Measurements from ENCODE around the gene COL4A1.

The COL4A1 gene

GRCh38 chr13:110230661-110231347 is 76.2 kb downstream of the COL4A1 start:
- DNase-seq (ENCODE audit: low spot score in 2 of 2) (no peak), ATAC-seq (ENCODE audit: low read depth) (no peak)
- peaks cover 12% of the 10 kb centered on the region for H3K27me3 Mint-ChIP-seq
- no peaks in the 10 kb centered on the region for H3K9me3 Mint-ChIP-seq
- H3K36me3 Mint-ChIP-seq = no peaks in the 10 kb centered on the region
- no peaks in the 10 kb centered on the region for H3K4me1 Mint-ChIP-seq
- no peak overlapping the region for H3K4me3 Mint-ChIP-seq
- H3K27ac Mint-ChIP-seq = no peak overlapping the region

DNA sequence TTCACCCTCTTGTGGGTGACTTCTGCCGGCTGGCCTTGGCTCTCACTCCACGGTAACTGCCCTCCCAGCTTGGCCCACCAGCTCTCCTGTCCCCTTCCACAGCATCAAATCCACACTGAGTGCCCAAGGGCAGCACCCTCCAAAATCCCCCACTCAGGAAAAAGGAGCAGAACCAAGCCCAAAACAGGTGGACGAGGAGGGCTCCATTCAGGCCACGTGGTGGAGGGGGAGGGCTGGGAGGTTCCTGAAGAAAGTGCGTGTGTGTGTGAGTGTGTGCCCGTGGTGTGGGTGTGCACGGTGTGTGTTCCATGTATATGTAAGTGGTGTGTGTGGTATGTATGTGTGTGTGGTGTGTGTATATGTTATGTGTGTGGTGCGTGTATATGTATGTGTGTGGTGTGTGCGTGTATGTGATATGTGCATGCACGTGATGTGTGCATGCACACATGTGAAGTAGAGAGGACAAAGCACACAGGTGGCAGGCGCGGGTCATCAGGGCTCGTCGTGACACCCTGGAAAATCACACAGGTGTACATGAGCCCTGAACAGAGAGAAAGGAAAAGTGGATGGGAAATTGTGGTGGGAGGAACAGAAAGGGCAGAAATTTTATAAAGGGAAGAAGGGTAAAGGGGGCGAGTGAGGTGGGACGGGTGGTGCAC is 76.9 kb downstream of the COL4A1 start:
- Mint-ChIP-seq H3K36me3 (no peaks in the 10 kb centered on the region), H3K9me3 (no peaks in the 10 kb centered on the region), H3K27ac (no peak overlapping the region), H3K4me3 (no peak overlapping the region), H3K4me1 (no peaks in the 10 kb centered on the region), H3K27me3 (peaks cover 12% of the 10 kb centered on the region)
- DNase-seq (ENCODE audit: low spot score in 2 of 2) = no peak
- ATAC-seq (ENCODE audit: low read depth) = no peak

- no peaks in the 10 kb centered on the region for H3K36me3 Mint-ChIP-seq
- H3K27ac Mint-ChIP-seq = no peak overlapping the region
- H3K4me3 Mint-ChIP-seq = no peak overlapping the region
- DNase-seq (ENCODE audit: low spot score in 2 of 2) (no peak), ATAC-seq (ENCODE audit: low read depth) (no peak)
- H3K9me3 Mint-ChIP-seq = no peaks in the 10 kb centered on the region
- peaks cover 12% of the 10 kb centered on the region for H3K27me3 Mint-ChIP-seq
- no peaks in the 10 kb centered on the region for H3K4me1 Mint-ChIP-seq
These were observed 77.7 kb downstream of the COL4A1 start for GRCh38 chr13:110228936-110229904.

GRCh38 chr13:110227864-110228643 is 78.9 kb downstream of the COL4A1 start:
- H3K9me3 Mint-ChIP-seq = no peaks in the 10 kb centered on the region
- H3K4me3 Mint-ChIP-seq = no peak overlapping the region
- H3K4me1 Mint-ChIP-seq = no peaks in the 10 kb centered on the region
- H3K27me3 Mint-ChIP-seq = peaks cover 8% of the 10 kb centered on the region
- DNase-seq (ENCODE audit: low spot score in 2 of 2) (no peak), ATAC-seq (ENCODE audit: low read depth) (no peak)
- H3K36me3 Mint-ChIP-seq = no peaks in the 10 kb centered on the region
- no peak overlapping the region for H3K27ac Mint-ChIP-seq

GRCh38 chr13:110227416-110227815 is 79.5 kb downstream of the COL4A1 start:
- no peak overlapping the region for H3K27ac Mint-ChIP-seq
- DNase-seq (ENCODE audit: low spot score in 2 of 2) (no peak), ATAC-seq (ENCODE audit: low read depth) (no peak)
- H3K4me1 Mint-ChIP-seq = no peaks in the 10 kb centered on the region
- H3K4me3 Mint-ChIP-seq = no peak overlapping the region
- H3K27me3 Mint-ChIP-seq = peaks cover 7% of the 10 kb centered on the region
- H3K9me3 Mint-ChIP-seq = no peaks in the 10 kb centered on the region
- H3K36me3 Mint-ChIP-seq = no peaks in the 10 kb centered on the region

DNA sequence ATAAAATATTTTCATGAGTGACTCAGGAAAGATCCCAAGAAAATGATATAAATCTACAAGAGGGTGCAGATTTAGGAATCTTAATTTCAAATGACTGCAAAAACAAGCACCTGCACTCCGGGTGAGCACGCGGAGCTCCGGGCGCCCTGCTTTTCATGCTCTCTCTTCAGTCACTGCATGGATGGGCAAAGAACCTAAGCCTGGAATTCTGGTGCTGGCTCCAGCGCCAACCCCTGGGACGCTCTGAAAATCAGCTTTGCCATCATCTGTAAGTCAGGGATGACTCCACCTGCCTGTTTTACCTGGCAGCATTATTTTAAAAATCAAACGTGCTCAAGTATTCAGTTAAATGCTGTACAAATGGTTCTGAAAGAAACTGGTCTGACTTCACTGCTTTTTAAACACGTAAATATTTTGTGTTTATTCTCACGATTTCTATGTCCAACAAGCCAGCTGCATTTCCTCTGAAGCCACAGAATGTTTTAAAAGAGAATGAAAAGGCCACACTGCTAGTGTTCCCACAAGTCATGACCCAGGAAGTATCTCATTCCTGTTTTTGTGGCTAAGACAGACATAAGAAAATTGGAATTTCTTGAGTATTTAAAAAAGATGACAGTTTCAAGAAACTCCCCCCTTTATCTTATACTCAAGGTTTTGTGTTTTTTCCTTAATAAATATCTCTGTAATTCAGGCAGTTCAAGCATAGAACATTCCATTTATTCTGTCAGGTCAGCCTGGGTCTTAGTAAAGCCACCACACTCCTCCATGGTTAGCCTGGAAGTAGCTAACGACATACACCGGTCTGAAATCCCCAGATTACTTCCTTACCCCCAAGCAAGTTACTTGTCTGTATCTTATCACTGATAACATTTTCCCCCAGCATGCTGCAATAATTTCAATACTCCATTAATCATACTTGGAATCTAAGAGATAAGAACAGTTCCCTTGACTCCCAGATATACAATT is 81.1 kb downstream of the COL4A1 start:
- no peak overlapping the region for H3K4me3 Mint-ChIP-seq
- no peaks in the 10 kb centered on the region for H3K36me3 Mint-ChIP-seq
- H3K4me1 Mint-ChIP-seq = no peaks in the 10 kb centered on the region
- DNase-seq (ENCODE audit: low spot score in 2 of 2) (no peak), ATAC-seq (ENCODE audit: low read depth) (no peak)
- no peak overlapping the region for H3K27ac Mint-ChIP-seq
- no peaks in the 10 kb centered on the region for H3K9me3 Mint-ChIP-seq
- H3K27me3 Mint-ChIP-seq = peaks cover 5% of the 10 kb centered on the region

DNA sequence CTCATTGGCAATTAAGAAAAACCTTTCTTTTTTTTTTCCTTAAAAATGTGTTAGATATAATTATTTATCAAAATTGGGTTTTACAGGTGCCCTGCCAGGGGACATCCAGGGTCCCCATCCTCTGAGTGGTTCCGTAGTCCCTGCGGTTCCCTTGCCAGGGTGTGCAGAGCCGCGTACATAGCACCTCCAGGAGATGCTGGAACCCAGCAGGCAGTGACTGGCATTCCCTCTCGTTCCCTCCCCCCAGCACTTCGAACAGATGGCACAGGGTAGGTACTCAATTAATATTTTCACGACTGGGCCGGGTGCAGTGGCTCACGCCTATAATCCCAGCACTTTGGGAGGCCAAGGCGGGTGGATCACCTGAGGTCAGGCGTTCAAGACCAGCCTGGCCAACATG is 82.0 kb downstream of the COL4A1 start:
- Mint-ChIP-seq H3K4me3 (no peak overlapping the region), H3K27ac (no peak overlapping the region), H3K36me3 (no peaks in the 10 kb centered on the region), H3K9me3 (no peaks in the 10 kb centered on the region), H3K4me1 (no peaks in the 10 kb centered on the region), H3K27me3 (peaks cover 3% of the 10 kb centered on the region)
- ATAC-seq (ENCODE audit: low read depth) = no peak
- DNase-seq (ENCODE audit: low spot score in 2 of 2) = no peak

DNA sequence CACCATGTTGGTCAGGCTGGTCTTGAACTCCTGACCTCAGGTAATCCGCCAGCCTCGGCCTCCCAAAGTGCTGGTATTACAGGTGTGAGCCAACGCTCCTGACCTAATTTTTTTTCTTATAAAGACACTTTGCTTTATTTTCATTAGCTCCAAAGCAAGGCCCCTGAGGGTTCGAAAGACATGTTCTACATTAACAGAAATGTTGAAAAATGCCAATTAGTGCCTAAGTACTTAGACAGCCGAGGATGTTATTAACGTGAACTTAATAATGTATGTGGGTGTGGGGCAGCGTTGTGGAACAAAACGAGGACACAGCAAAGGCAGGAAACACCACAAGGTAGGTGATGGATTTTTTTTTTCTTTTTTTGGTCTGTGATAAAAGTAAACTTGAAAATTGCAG is 82.4 kb downstream of the COL4A1 start:
- Mint-ChIP-seq H3K36me3 (no peaks in the 10 kb centered on the region), H3K4me1 (no peaks in the 10 kb centered on the region), H3K27ac (no peak overlapping the region), H3K9me3 (no peaks in the 10 kb centered on the region), H3K4me3 (no peak overlapping the region), H3K27me3 (peaks cover 2% of the 10 kb centered on the region)
- ATAC-seq (ENCODE audit: low read depth) (no peak), DNase-seq (ENCODE audit: low spot score in 2 of 2) (no peak)

GRCh38 chr13:110221406-110222117 is 85.4 kb downstream of the COL4A1 start:
- no peaks in the 10 kb centered on the region for H3K4me1 Mint-ChIP-seq
- H3K4me3 Mint-ChIP-seq = no peak overlapping the region
- H3K9me3 Mint-ChIP-seq = no peaks in the 10 kb centered on the region
- H3K27me3 Mint-ChIP-seq = no peaks in the 10 kb centered on the region
- DNase-seq (ENCODE audit: low spot score in 2 of 2) (no peak), ATAC-seq (ENCODE audit: low read depth) (no peak)
- H3K36me3 Mint-ChIP-seq = no peaks in the 10 kb centered on the region
- no peak overlapping the region for H3K27ac Mint-ChIP-seq

DNA sequence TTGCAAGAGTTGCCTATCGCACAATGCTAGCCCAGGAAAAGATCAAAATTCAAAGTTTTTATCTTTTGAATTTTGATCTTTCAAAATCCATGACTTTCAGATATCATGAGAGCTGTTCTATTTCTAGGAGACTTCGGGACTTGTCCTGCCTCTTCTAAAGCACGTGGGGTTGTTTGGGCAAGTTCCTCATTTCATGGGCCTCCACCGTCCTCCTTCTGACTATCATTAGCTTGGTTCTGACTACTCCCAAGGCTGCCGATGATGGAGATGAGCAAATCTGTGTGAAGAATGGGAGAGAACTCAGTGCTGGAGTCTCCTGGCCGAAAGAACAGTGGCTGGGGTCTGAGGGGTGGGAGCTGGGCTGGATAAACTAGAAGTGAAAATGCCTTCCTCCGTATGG is 86.5 kb downstream of the COL4A1 start:
- Mint-ChIP-seq H3K4me3 (no peak overlapping the region), H3K27ac (no peak overlapping the region), H3K36me3 (no peaks in the 10 kb centered on the region), H3K4me1 (no peaks in the 10 kb centered on the region), H3K27me3 (no peaks in the 10 kb centered on the region), H3K9me3 (no peaks in the 10 kb centered on the region)
- ATAC-seq (ENCODE audit: low read depth) (no peak), DNase-seq (ENCODE audit: low spot score in 2 of 2) (no peak)

- H3K27me3 Mint-ChIP-seq = no peaks in the 10 kb centered on the region
- no peak overlapping the region for H3K4me3 Mint-ChIP-seq
- H3K9me3 Mint-ChIP-seq = no peaks in the 10 kb centered on the region
- no peak overlapping the region for H3K27ac Mint-ChIP-seq
- no peaks in the 10 kb centered on the region for H3K36me3 Mint-ChIP-seq
- ATAC-seq (ENCODE audit: low read depth) (no peak), DNase-seq (ENCODE audit: low spot score in 2 of 2) (no peak)
- no peaks in the 10 kb centered on the region for H3K4me1 Mint-ChIP-seq
These were observed 88.3 kb downstream of the COL4A1 start for GRCh38 chr13:110218581-110219201.

DNA sequence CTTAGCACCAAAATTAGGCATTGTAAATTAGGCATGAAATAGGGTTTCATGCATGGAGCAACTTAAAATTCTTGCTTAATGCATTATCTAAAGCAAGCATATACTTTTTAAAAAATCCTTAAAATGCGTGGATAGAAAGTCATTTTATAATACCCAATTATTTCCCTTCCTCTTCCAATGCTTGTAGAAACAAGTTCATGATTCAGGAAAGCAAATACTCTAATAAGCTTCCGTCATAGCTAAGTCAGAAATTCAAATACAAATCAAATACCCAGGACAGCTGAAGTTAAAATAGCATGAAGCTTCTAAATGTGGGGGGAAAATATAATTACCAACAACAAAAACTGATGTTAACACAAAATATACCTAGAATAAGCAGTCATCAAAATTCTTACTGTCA is 89.1 kb downstream of the COL4A1 start:
- DNase-seq (ENCODE audit: low spot score in 2 of 2) = no peak
- Mint-ChIP-seq H3K27ac (no peak overlapping the region), H3K27me3 (no peaks in the 10 kb centered on the region), H3K4me3 (no peak overlapping the region), H3K9me3 (no peaks in the 10 kb centered on the region), H3K4me1 (no peaks in the 10 kb centered on the region), H3K36me3 (no peaks in the 10 kb centered on the region)
- no peak for ATAC-seq (ENCODE audit: low read depth)
